K562 (cell line): ENCODE data around the gene SFXN3. TPM values are rescaled to one million over a fixed set of nuclear protein-coding genes. Genes with fewer than 3 reads are reported as not detected.

ENCODE experiments used
- BCOR ChIP-seq: fragments of 450-650 bp; IDR thresholded peaks from 2 replicates; pipeline ENCODE4 v1.6.1; 2016
- CXXC5 ChIP-seq: fragments of 250-450 bp; sonication (Bioruptor Pico); IDR thresholded peaks from 2 replicates; pipeline ENCODE4 v1.8.0; 2022; ENCODE audit warnings: inconsistent platforms, mild to moderate bottlenecking, moderate library complexity
- EGR1 ChIP-seq: fragments of 450-650 bp; conservative IDR thresholded peaks from 2 replicates; pipeline ENCODE4 v1.6.1; 2017; ENCODE audit warnings: mild to moderate bottlenecking
- EHMT2 ChIP-seq: fragments of 450-650 bp; IDR thresholded peaks from 2 replicates; pipeline ENCODE4 v1.6.1; 2018; ENCODE audit warnings: antibody characterized with exemption
- HDAC2 ChIP-seq: fragments of 450-650 bp; IDR thresholded peaks from 2 replicates; pipeline ENCODE4 v1.6.1; 2016; ENCODE audit warnings: mild to moderate bottlenecking
- HNRNPLL ChIP-seq: fragments of 200-400 bp; formaldehyde crosslinking; IDR thresholded peaks from 2 replicates; pipeline ENCODE4 v1.6.1; 2017; ENCODE audit warnings: low read length, low read depth, mild to moderate bottlenecking; ENCODE audit not compliant: poor library complexity, severe bottlenecking
- MED1 ChIP-seq: sonication (generic); formaldehyde crosslinking; IDR thresholded peaks from 2 replicates; pipeline ENCODE4 v1.8.1; 2023; ENCODE audit warnings: missing genetic modification reagents, borderline replicate concordance
- NCOA6 ChIP-seq: fragments of 450-650 bp; IDR thresholded peaks from 2 replicates; pipeline ENCODE4 v1.6.1; 2017; ENCODE audit warnings: mild to moderate bottlenecking
- NFYB ChIP-seq: IDR thresholded peaks from 2 replicates; pipeline ENCODE4 v1.6.1; 2011; ENCODE audit warnings: mild to moderate bottlenecking, moderate library complexity; ENCODE audit not compliant: insufficient read length; ENCODE audit errors: extremely low read depth
- NR2F6 ChIP-seq: fragments of 450-650 bp; formaldehyde crosslinking; IDR thresholded peaks from 2 replicates; pipeline ENCODE4 v1.4.0; 2020; ENCODE audit warnings: mild to moderate bottlenecking
- POLR2AphosphoS5 ChIP-seq: IDR thresholded peaks from 2 replicates; pipeline ENCODE4 v1.6.1; 2011; ENCODE audit warnings: mild to moderate bottlenecking, low read depth, low read length, moderate library complexity; ENCODE audit not compliant: control insufficient read depth, insufficient read depth
- POLR3A ChIP-seq: IDR thresholded peaks from 2 replicates; pipeline ENCODE4 v1.6.1; 2011; ENCODE audit warnings: borderline replicate concordance, mild to moderate bottlenecking, moderate library complexity; ENCODE audit not compliant: insufficient read length, insufficient read depth; ENCODE audit errors: extremely low read depth
- RFX1 ChIP-seq: fragments of 450-650 bp; IDR thresholded peaks from 2 replicates; pipeline ENCODE4 v1.6.1; 2016; ENCODE audit warnings: mild to moderate bottlenecking, moderate library complexity
- ZEB2 ChIP-seq: fragments of 450-650 bp; IDR thresholded peaks from 2 replicates; pipeline ENCODE4 v1.6.1; 2016
- ZNF134 ChIP-seq: fragments of 250-450 bp; sonication (Bioruptor Pico); conservative IDR thresholded peaks from 2 replicates; pipeline ENCODE4 v1.4.0; 2020
- ZNF263 ChIP-seq: sonication (generic); formaldehyde crosslinking; IDR thresholded peaks from 2 replicates; pipeline ENCODE4 v1.8.0; 2022; ENCODE audit warnings: mild to moderate bottlenecking, missing genetic modification reagents, borderline replicate concordance
- ZNF551 ChIP-seq: fragments of 250-450 bp; sonication (Bioruptor Pico); IDR thresholded peaks from 2 replicates; pipeline ENCODE4 v1.5.0; 2021; ENCODE audit warnings: mild to moderate bottlenecking, moderate library complexity
- ZSCAN29 ChIP-seq: fragments of 450-650 bp; IDR thresholded peaks from 2 replicates; pipeline ENCODE4 v1.6.1; 2017
- polyA plus RNA-seq, 8 experiments: library from polyadenylated mRNA; depleted of rRNA in 4 of 8; stranded (reverse) in 5 of 8; unstranded in 3 of 8; fragments of >200 nt; fragmentation: Nextera tagmentation in 2 of 8; fragmentation: Illumina TruSeq in 1 of 8; extraction: Ambion mirVana in 2 of 8; extraction: Trizol in 1 of 8; gene quantifications; 2 replicates each; pipeline versions ENCODE4 v1.2.1 to v1.2.3, GENCODE V29; 2011 to 2014; ENCODE audit warnings: inconsistent platforms in 1 of 8, missing spikeins in 1 of 8
- total RNA-seq, 7 experiments: library from RNA; depleted of rRNA in 6 of 7; stranded (reverse); fragments of >200 nt in 6 of 7; fragmentation: Illumina TruSeq in 2 of 7; extraction: Trizol in 2 of 7; gene quantifications; 2 replicates each; pipeline versions ENCODE4 v1.2.1 to v1.2.3, GENCODE V29; 2011 to 2021; ENCODE audit warnings: low replicate concordance in 1 of 7
- TF ChIP-seq, protein P1 (sequence below): fragments of 450-650 bp; IDR thresholded peaks from 2 replicates; pipeline ENCODE4 v1.6.1; 2016; ENCODE audit warnings: antibody characterized with exemption
- TF ChIP-seq, protein P2 (sequence below): fragments of 450-650 bp; formaldehyde crosslinking; IDR thresholded peaks from 2 replicates; pipeline ENCODE4 v1.4.0; 2022; ENCODE audit warnings: missing genetic modification characterization
- TF ChIP-seq, protein P3 (sequence below), 2 experiments: fragments of 200-800 bp in 1 of 2; sonication (Bioruptor generic) in 1 of 2; sonication (generic) in 1 of 2; formaldehyde crosslinking in 1 of 2; IDR thresholded peaks in 1 of 2; conservative IDR thresholded peaks in 1 of 2; 2 replicates each; pipeline versions ENCODE4 v1.5.0 to v1.6.1; 2016 to 2020; ENCODE audit warnings: missing compliant biosample characterization in 1 of 2, missing genetic modification characterization in 1 of 2, missing genetic modification reagents in 1 of 2
- TF ChIP-seq, protein P4 (sequence below): fragments of 450-650 bp; IDR thresholded peaks from 2 replicates; pipeline ENCODE4 v1.7.0; 2016; ENCODE audit warnings: borderline replicate concordance
- TF ChIP-seq, protein P5 (sequence below): fragments of 450-650 bp; formaldehyde crosslinking; IDR thresholded peaks from 2 replicates; pipeline ENCODE4 v1.4.0; 2020; ENCODE audit warnings: mild to moderate bottlenecking

The SFXN3 gene
- total and polyA plus RNA-seq, 9 of the 15 experiments (the other 6 are each of a cell fraction or from before 2014, with no cell fraction given) = 0.24 to 4.6 (median 0.86) TPM

DNA sequence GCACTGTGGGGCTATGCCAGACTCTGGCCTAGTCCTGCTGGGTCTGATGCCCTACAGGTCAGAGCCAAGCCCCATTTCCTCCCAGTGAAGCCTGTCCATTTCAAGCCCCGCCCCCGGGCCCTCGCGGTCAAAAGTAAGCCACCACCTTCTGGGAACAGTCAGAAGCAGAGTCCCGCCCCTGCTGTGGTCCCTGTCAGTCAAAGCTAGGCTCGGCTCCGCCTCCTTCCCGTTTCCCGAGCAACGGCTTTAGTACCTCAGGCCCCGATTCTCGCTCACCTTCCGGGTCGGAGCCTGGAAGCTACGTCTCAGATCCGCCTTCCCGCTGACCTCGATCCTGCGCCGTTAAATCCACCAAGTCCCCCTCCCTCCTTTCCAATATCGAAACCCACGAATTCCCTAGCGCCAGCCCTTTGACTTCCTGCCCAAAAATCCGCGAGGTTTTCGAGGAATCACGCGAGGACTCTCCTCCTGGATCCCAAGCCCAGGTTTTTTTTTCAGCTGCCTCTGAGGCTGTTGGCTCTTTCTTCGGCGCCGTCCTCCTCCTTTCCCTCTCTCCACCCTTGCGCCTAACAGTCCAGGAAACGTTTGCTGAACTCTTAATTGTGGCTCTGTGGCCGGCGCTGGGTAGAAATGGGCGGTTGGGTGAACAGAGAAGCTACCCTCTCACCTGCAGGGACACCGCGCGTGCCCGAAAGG, 11.8 kb downstream of the SFXN3 start (continued):
- TF ChIP-seq ZSCAN29 = no peak
- TF ChIP-seq, protein P1, sequence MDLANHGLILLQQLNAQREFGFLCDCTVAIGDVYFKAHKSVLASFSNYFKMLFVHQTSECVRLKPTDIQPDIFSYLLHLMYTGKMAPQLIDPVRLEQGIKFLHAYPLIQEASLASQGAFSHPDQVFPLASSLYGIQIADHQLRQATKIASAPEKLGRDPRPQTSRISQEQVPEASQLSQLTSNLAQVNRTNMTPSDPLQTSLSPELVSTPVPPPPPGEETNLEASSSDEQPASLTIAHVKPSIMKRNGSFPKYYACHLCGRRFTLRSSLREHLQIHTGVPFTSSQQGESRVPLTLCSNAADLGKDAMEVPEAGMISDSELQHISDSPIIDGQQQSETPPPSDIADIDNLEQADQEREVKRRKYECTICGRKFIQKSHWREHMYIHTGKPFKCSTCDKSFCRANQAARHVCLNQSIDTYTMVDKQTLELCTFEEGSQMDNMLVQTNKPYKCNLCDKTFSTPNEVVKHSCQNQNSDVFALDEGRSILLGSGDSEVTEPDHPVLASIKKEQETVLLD = no peak
- TF ChIP-seq, protein P2, sequence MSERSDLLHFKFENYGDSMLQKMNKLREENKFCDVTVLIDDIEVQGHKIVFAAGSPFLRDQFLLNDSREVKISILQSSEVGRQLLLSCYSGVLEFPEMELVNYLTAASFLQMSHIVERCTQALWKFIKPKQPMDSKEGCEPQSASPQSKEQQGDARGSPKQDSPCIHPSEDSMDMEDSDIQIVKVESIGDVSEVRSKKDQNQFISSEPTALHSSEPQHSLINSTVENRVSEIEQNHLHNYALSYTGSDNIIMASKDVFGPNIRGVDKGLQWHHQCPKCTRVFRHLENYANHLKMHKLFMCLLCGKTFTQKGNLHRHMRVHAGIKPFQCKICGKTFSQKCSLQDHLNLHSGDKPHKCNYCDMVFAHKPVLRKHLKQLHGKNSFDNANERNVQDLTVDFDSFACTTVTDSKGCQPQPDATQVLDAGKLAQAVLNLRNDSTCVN (CRISPR knock-in tag) = no peak
- TF ChIP-seq ZNF263 (CRISPR knock-in tag) = 0 out of 2 replicates have a peak, but pooled peaks have one; percentile 55
- no peak for TF ChIP-seq NFYB
- no peak for TF ChIP-seq ZNF551 (CRISPR knock-in tag)
- TF ChIP-seq, protein P3, sequence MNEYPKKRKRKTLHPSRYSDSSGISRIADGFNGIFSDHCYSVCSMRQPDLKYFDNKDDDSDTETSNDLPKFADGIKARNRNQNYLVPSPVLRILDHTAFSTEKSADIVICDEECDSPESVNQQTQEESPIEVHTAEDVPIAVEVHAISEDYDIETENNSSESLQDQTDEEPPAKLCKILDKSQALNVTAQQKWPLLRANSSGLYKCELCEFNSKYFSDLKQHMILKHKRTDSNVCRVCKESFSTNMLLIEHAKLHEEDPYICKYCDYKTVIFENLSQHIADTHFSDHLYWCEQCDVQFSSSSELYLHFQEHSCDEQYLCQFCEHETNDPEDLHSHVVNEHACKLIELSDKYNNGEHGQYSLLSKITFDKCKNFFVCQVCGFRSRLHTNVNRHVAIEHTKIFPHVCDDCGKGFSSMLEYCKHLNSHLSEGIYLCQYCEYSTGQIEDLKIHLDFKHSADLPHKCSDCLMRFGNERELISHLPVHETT (CRISPR knock-in tag; conservative IDR thresholded peaks at IDR 0.05 in 1 of 2, IDR thresholded peaks at IDR 0.05 in 1 of 2) = peak in 1 of 2 experiments; percentile 75; a peak in 1 of 4 replicates
- TF ChIP-seq HNRNPLL = peak; percentile 39
- TF ChIP-seq, protein P4, sequence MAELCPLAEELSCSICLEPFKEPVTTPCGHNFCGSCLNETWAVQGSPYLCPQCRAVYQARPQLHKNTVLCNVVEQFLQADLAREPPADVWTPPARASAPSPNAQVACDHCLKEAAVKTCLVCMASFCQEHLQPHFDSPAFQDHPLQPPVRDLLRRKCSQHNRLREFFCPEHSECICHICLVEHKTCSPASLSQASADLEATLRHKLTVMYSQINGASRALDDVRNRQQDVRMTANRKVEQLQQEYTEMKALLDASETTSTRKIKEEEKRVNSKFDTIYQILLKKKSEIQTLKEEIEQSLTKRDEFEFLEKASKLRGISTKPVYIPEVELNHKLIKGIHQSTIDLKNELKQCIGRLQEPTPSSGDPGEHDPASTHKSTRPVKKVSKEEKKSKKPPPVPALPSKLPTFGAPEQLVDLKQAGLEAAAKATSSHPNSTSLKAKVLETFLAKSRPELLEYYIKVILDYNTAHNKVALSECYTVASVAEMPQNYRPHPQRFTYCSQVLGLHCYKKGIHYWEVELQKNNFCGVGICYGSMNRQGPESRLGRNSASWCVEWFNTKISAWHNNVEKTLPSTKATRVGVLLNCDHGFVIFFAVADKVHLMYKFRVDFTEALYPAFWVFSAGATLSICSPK = no peak
- TF ChIP-seq NR2F6 (CRISPR knock-in tag) = 0 out of 2 replicates have a peak, but pooled peaks have one; percentile 39
- peak; percentile 45 for TF ChIP-seq CXXC5 (CRISPR knock-in tag)
- 0 out of 2 replicates have a peak, but pooled peaks have one; percentile 32 for TF ChIP-seq HDAC2
- TF ChIP-seq POLR3A = no peak
- no peak for TF ChIP-seq NCOA6
- TF ChIP-seq ZNF134 = no peak
- TF ChIP-seq POLR2AphosphoS5 = peak; percentile 27; the same call in 1 of the 2 replicates
- no peak for TF ChIP-seq ZEB2
- TF ChIP-seq, protein P5, sequence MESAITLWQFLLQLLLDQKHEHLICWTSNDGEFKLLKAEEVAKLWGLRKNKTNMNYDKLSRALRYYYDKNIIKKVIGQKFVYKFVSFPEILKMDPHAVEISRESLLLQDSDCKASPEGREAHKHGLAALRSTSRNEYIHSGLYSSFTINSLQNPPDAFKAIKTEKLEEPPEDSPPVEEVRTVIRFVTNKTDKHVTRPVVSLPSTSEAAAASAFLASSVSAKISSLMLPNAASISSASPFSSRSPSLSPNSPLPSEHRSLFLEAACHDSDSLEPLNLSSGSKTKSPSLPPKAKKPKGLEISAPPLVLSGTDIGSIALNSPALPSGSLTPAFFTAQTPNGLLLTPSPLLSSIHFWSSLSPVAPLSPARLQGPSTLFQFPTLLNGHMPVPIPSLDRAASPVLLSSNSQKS = no peak
- TF ChIP-seq EGR1 = 0 out of 2 replicates have a peak, but pooled peaks have one; percentile 5
- TF ChIP-seq EHMT2 = no peak
- TF ChIP-seq RFX1 = peak; percentile 95
- TF ChIP-seq MED1 (CRISPR knock-in tag) = no peak
- TF ChIP-seq BCOR = no peak
